GM19467 (cell line): ENCODE data around the gene ARHGEF28.

Experiments
- ATAC-seq: cut with Tn5 transposase; IDR thresholded peaks from one replicate; pipeline ENCODE4 v1.9.1; 2021; ENCODE audit warnings: mild to moderate bottlenecking, moderate library complexity; ENCODE audit not compliant: unreplicated experiment

ARHGEF28 gene

GRCh38 chr5:73918791-73919221 is 292.8 kb downstream of the ARHGEF28 start:
- no peak for ATAC-seq

- ATAC-seq, result no peak
Measured at GRCh38 chr5:73921741-73922140, 295.7 kb downstream of the ARHGEF28 start.

- no peak for ATAC-seq
Measured at GRCh38 chr5:73922224-73922623, 296.2 kb downstream of the ARHGEF28 start.

- no peak for ATAC-seq
Measured at GRCh38 chr5:73922875-73923557, 297.0 kb downstream of the ARHGEF28 start.

GRCh38 chr5:73928476-73929070 is 302.6 kb downstream of the ARHGEF28 start:
- ATAC-seq, result no peak

GRCh38 chr5:73935719-73936118 is 309.7 kb downstream of the ARHGEF28 start:
- ATAC-seq, result no peak

- ATAC-seq, result no peak
Measured at GRCh38 chr5:73938280-73938937, 312.4 kb downstream of the ARHGEF28 start.

GRCh38 chr5:73938938-73939320 is 312.9 kb downstream of the ARHGEF28 start:
- no peak for ATAC-seq

GRCh38 chr5:73939557-73939956 is 313.6 kb downstream of the ARHGEF28 start:
- ATAC-seq, result no peak

- ATAC-seq, result no peak
Measured at GRCh38 chr5:73940026-73940425, 314.0 kb downstream of the ARHGEF28 start.

GRCh38 chr5:73940801-73941200 is 314.8 kb downstream of the ARHGEF28 start:
- no peak for ATAC-seq

- ATAC-seq, result no peak
Measured at GRCh38 chr5:73942783-73943182, 316.8 kb downstream of the ARHGEF28 start.

GRCh38 chr5:73943397-73943796 is 317.4 kb downstream of the ARHGEF28 start:
- no peak for ATAC-seq

GRCh38 chr5:73944581-73944980 is 318.6 kb downstream of the ARHGEF28 start:
- no peak for ATAC-seq

GRCh38 chr5:73945505-73945904 is 319.5 kb downstream of the ARHGEF28 start:
- ATAC-seq, result no peak

- ATAC-seq, result no peak
Measured at GRCh38 chr5:73946278-73946677, 320.3 kb downstream of the ARHGEF28 start.

GRCh38 chr5:73946919-73947602 is 321.1 kb downstream of the ARHGEF28 start:
- no peak for ATAC-seq

- no peak for ATAC-seq
Measured at GRCh38 chr5:73947906-73948640, 322.1 kb downstream of the ARHGEF28 start.

GRCh38 chr5:73948720-73949119 is 322.7 kb downstream of the ARHGEF28 start:
- ATAC-seq, result no peak

GRCh38 chr5:73950441-73950873 is 324.5 kb downstream of the ARHGEF28 start:
- no peak for ATAC-seq

GRCh38 chr5:73950912-73951430 is 325.0 kb downstream of the ARHGEF28 start:
- ATAC-seq, result no peak
